Measurements from ENCODE around the gene ANKRD39.

The ANKRD39 gene

GRCh38 chr2:96856776-96857666, 795 bp downstream of the ANKRD39 start:
- peak in 1 of 2 donors; percentile 44 for DNase-seq
- peaks cover 56% of the 10 kb centered on the region for H3K4me1 Mint-ChIP-seq
- peak overlapping the region; percentile 54 to 60 for H3K27ac Mint-ChIP-seq
- H3K4me3 Mint-ChIP-seq, result peak overlapping the region; percentile 85 to 99
- peak; percentile 1 for ATAC-seq
- no peaks in the 10 kb centered on the region for H3K9me3 Mint-ChIP-seq
- H3K27me3 Mint-ChIP-seq, result no peaks in the 10 kb centered on the region

GRCh38 chr2:96853321-96853720, 4.5 kb downstream of the ANKRD39 start:
- no peak for ATAC-seq
- Mint-ChIP-seq H3K4me3 (no peak overlapping the region), H3K27me3 (no peaks in the 10 kb centered on the region), H3K27ac (no peak overlapping the region), H3K9me3 (no peaks in the 10 kb centered on the region), H3K4me1 (peaks cover 28% of the 10 kb centered on the region)
- DNase-seq, result no peak

- no peaks in the 10 kb centered on the region for H3K27me3 Mint-ChIP-seq
- no peak for ATAC-seq
- H3K4me1 Mint-ChIP-seq, result peaks cover 25% of the 10 kb centered on the region
- H3K4me3 Mint-ChIP-seq, result no peak overlapping the region
- DNase-seq, result no peak
- peak overlapping the region in 1 of 2 donors; percentile 1 for H3K27ac Mint-ChIP-seq
- no peaks in the 10 kb centered on the region for H3K9me3 Mint-ChIP-seq
Measured at GRCh38 chr2:96852667-96853066, 5.1 kb downstream of the ANKRD39 start.

- Mint-ChIP-seq H3K27ac (no peak overlapping the region), H3K4me3 (no peak overlapping the region), H3K9me3 (no peaks in the 10 kb centered on the region), H3K27me3 (no peaks in the 10 kb centered on the region), H3K4me1 (no peaks in the 10 kb centered on the region)
- no peak for ATAC-seq
- no peak for DNase-seq
Measured at GRCh38 chr2:96848264-96848663, 9.6 kb downstream of the ANKRD39 start.

GRCh38 chr2:96847586-96847985, 10.2 kb downstream of the ANKRD39 start:
- H3K4me3 Mint-ChIP-seq, result no peak overlapping the region
- no peak for DNase-seq
- H3K27ac Mint-ChIP-seq, result peak overlapping the region in 1 of 2 donors; percentile 27
- H3K4me1 Mint-ChIP-seq, result no peaks in the 10 kb centered on the region
- ATAC-seq, result no peak
- H3K27me3 Mint-ChIP-seq, result no peaks in the 10 kb centered on the region
- no peaks in the 10 kb centered on the region for H3K9me3 Mint-ChIP-seq

GRCh38 chr2:96846825-96847224, 11.0 kb downstream of the ANKRD39 start:
- no peak overlapping the region for H3K27ac Mint-ChIP-seq
- H3K9me3 Mint-ChIP-seq, result no peaks in the 10 kb centered on the region
- H3K27me3 Mint-ChIP-seq, result no peaks in the 10 kb centered on the region
- ATAC-seq (no peak), DNase-seq (no peak)
- no peaks in the 10 kb centered on the region for H3K4me1 Mint-ChIP-seq
- H3K4me3 Mint-ChIP-seq, result no peak overlapping the region

- ATAC-seq (no peak), DNase-seq (no peak)
- Mint-ChIP-seq H3K27me3 (no peaks in the 10 kb centered on the region), H3K4me1 (peaks cover 18% of the 10 kb centered on the region), H3K27ac (peak overlapping the region in 1 of 2 donors; percentile 50), H3K9me3 (no peaks in the 10 kb centered on the region), H3K4me3 (no peak overlapping the region)
Measured at GRCh38 chr2:96844405-96844808, 13.4 kb downstream of the ANKRD39 start.

GRCh38 chr2:96843538-96844268, 14.1 kb downstream of the ANKRD39 start, which contains the start of gene ANKRD23:
Gene ANKRD23, minus strand, starts transcription at chr2:96844021. Its CDS starts 29 bp downstream, at chr2:96843992.
- peak within 1 kb of the TSS in 1 of 2 donors; percentile 50 for H3K27ac Mint-ChIP-seq
- no peak within 1 kb of the TSS for H3K4me3 Mint-ChIP-seq
- peaks cover 25% of the 10 kb centered on the region for H3K4me1 Mint-ChIP-seq
- H3K27me3 Mint-ChIP-seq, result no peaks in the 10 kb centered on the region
- H3K9me3 Mint-ChIP-seq, result no peaks in the 10 kb centered on the region
- ATAC-seq (no peak), DNase-seq (no peak)

- Mint-ChIP-seq H3K27me3 (no peaks in the 10 kb centered on the region), H3K4me1 (peaks cover 26% of the 10 kb centered on the region), H3K9me3 (no peaks in the 10 kb centered on the region), H3K27ac (peak overlapping the region in 1 of 2 donors; percentile 72), H3K4me3 (no peak overlapping the region)
- ATAC-seq (no peak), DNase-seq (no peak)
Measured at GRCh38 chr2:96842600-96842999, 15.2 kb downstream of the ANKRD39 start.

GRCh38 chr2:96841701-96842495, 15.9 kb downstream of the ANKRD39 start:
- Mint-ChIP-seq H3K9me3 (no peaks in the 10 kb centered on the region), H3K27me3 (no peaks in the 10 kb centered on the region), H3K27ac (peak overlapping the region in 1 of 2 donors; percentile 72), H3K4me3 (no peak overlapping the region), H3K4me1 (peaks cover 26% of the 10 kb centered on the region)
- DNase-seq, result no peak
- ATAC-seq, result no peak

- Mint-ChIP-seq H3K27ac (peak overlapping the region in 1 of 2 donors; percentile 67), H3K9me3 (no peaks in the 10 kb centered on the region), H3K4me1 (peaks cover 26% of the 10 kb centered on the region), H3K27me3 (no peaks in the 10 kb centered on the region), H3K4me3 (peak overlapping the region; percentile 22 to 61)
- no peak for DNase-seq
- peak; percentile 13 for ATAC-seq
Measured at GRCh38 chr2:96839875-96840850, 17.7 kb downstream of the ANKRD39 start.

GRCh38 chr2:96839293-96839874, 18.4 kb downstream of the ANKRD39 start:
- Mint-ChIP-seq H3K9me3 (no peaks in the 10 kb centered on the region), H3K4me1 (peaks cover 26% of the 10 kb centered on the region), H3K4me3 (peak overlapping the region; percentile 67 to 84), H3K27me3 (no peaks in the 10 kb centered on the region), H3K27ac (peak overlapping the region in 1 of 2 donors; percentile 67)
- peak; percentile 62 to 84 for DNase-seq
- ATAC-seq, result peak; percentile 95

GRCh38 chr2:96838345-96839292, 19.2 kb downstream of the ANKRD39 start:
- H3K4me1 Mint-ChIP-seq, result peaks cover 26% of the 10 kb centered on the region
- DNase-seq, result no peak
- H3K9me3 Mint-ChIP-seq, result no peaks in the 10 kb centered on the region
- ATAC-seq, result peak; percentile 22
- peak overlapping the region in 1 of 2 donors; percentile 48 for H3K27ac Mint-ChIP-seq
- no peaks in the 10 kb centered on the region for H3K27me3 Mint-ChIP-seq
- peak overlapping the region in 1 of 2 donors; percentile 67 for H3K4me3 Mint-ChIP-seq
